GM18907 (cell line): ENCODE results near the gene OR10H4.
"Not testable (repeated sequence)": the region's sequence is repeated elsewhere in the genome, so short reads cannot be mapped to it uniquely, and the experiment has no call there.

Experiments
- ATAC-seq: cut with Tn5 transposase; IDR thresholded peaks from one replicate; pipeline ENCODE4 v1.9.1; 2021; ENCODE audit warnings: mild to moderate bottlenecking, moderate library complexity; ENCODE audit not compliant: unreplicated experiment

OR10H4 gene

GRCh38 chr19:15948223-15949058 is at the start of gene OR10H4:
OR10H4 (plus strand) TSS chr19:15949008; CDS start chr19:15949008, 0 bp downstream.
- ATAC-seq = no peak

- not testable (repeated sequence) for ATAC-seq
These were observed 49.2 kb upstream of the OR10H4 start for GRCh38 chr19:15899561-15899960.

GRCh38 chr19:15900032-15900431 is 48.8 kb upstream of the OR10H4 start:
- not testable (repeated sequence) for ATAC-seq

- no peak for ATAC-seq
These were observed 48.3 kb upstream of the OR10H4 start for GRCh38 chr19:15900504-15900903.

DNA sequence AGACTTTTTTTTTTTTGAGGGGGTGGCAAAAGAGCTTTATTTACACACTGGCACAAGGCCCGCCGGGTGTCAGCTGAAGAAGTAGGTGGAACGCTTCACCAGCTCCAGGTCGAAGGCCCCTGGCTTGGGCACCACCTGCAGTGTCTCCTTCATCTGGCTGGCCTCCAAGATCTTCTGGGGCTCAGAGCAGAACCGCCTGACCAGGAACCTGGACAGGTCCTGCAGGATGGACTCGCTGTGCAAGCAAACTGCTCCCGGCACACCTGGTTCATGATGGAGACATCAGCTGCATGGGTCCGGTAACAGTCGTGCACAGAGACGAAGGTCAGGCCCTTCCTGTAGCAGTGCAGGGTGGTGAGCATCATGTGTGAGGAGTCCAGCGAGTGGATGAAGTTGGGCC is 46.6 kb upstream of the OR10H4 start:
- no peak for ATAC-seq

DNA sequence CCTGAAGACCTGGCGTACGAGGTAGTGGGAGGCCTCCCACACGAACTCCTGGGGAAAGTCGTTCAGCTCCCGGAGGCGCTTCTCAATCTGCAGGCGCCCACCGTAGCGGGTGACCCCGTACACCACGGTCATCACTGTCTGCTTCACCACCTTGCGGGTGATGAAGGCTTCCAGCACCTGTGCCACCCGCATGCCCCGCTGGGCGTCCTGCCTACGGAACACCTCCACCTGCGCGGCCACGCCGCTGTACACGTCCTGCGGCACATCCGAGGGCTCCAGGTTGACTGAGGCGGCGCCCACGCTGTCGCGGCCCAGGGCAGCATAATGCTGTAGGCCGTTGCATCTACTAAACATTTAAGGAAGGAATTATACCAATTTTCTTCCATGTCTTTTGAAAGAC is 45.9 kb upstream of the OR10H4 start:
- not testable (repeated sequence) for ATAC-seq

DNA sequence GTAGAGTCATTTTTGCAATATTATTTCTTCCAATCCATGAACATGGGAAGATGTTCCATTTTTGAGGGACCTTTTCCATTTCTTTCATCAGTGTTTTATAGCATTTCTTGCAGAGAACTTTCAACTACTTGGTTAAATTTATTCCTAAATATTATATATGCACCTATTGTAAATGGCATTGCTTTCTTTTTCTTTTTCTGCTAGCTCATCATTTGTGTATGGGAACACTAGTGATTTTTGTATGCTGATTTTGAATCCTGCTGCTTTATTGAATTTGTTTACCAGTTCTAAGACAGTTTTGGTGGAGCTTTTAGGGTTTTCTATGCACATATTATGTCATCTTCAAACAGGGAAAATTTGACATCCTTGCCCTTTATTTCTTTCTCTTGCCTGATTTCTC is 43.8 kb upstream of the OR10H4 start:
- no peak for ATAC-seq

DNA sequence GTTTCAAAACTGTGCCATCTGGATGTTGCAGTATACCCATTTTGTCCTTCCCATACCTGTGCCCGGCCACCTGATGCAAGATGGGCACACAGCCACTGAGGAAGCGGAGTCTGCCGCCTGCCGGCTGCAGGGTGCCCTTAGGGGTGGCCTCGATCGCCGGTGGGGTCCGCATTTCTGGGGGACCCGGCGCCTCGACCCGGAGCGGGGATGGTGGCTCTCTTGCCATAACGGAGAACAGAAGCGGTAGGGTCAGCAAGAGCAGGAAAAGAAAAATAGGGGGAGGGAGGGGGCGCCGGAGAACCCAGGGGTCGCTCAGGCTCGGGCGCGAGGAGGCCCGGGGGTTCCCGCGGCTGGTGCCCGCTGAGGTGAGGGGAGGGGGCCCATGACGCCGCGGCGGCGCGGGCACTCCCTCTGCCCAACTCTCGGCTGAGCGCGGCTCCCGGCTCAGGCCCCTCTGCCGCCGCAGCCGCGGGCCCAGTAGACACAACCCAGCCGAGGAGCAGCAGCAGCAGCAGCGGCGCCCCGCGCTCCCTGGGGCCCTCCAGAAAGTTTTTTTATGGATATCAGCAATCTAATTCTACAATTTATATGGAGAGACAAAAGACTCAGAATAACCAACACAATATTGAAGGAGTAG is 37.1 kb upstream of the OR10H4 start:
- ATAC-seq = no peak

DNA sequence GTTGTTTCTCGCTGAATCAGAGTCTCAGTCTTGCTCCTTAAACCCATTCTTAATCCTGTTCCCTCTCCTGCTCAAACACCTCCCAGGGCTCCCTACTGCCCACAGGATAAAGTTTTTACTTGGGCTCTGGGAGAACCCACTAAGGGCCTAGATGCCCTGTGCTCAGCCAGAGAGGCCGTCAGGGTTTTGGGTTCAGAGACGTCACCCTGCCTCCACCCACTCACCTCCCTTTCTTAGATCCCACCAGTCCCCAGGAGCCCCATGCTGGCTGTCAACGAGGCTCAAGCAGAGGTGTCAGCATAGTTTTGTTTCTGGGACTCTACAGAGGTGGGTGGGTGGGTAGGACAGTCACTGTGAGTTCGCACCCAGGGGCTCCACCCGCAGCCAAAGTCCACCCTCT is 35.4 kb upstream of the OR10H4 start:
- no peak for ATAC-seq

GRCh38 chr19:15913830-15914229 is 35.0 kb upstream of the OR10H4 start:
- no peak for ATAC-seq

GRCh38 chr19:15915109-15915508 is 33.7 kb upstream of the OR10H4 start:
- ATAC-seq = no peak

DNA sequence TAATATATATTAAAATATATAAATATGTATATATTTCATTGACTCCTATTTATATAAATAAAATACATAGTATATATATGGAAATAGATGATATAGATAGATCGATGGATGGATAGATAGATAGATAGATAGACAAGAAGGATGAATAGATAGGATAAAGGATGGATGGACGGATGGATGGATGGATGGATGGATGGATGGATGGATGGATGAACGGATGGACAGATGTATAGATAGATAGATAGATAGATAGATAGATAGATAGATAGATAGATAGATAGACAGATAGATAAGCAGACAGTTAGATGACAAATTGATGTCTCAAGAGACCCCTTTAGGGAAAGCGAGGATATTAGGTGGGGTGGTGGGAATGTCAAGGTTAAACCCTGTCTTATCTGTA is 29.6 kb upstream of the OR10H4 start:
- ATAC-seq = no peak

DNA sequence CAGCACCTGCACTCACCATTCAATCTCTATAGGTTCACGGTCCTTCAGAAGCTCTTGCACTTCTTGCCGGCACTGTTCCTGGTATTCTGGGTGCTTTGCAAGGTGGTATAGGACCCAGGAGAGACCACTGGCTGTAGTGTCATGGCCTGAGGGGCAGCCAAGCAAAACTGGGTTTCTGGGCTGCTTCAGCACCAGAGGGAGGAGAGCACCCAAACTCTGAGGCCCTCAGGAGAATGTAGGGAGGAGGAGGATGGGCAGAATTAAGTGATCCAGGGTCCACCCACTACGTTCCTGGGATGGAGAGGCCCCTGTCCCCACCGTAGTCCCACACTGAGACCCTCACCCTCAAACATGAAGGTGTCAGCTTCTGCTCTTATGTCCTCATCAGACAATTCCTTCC is 26.8 kb upstream of the OR10H4 start:
- ATAC-seq = no peak

- no peak for ATAC-seq
These were observed 25.1 kb upstream of the OR10H4 start for GRCh38 chr19:15923702-15924101.

GRCh38 chr19:15926484-15926883 is 22.3 kb upstream of the OR10H4 start:
- ATAC-seq = no peak

GRCh38 chr19:15928321-15928720 is 20.5 kb upstream of the OR10H4 start:
- no peak for ATAC-seq

DNA sequence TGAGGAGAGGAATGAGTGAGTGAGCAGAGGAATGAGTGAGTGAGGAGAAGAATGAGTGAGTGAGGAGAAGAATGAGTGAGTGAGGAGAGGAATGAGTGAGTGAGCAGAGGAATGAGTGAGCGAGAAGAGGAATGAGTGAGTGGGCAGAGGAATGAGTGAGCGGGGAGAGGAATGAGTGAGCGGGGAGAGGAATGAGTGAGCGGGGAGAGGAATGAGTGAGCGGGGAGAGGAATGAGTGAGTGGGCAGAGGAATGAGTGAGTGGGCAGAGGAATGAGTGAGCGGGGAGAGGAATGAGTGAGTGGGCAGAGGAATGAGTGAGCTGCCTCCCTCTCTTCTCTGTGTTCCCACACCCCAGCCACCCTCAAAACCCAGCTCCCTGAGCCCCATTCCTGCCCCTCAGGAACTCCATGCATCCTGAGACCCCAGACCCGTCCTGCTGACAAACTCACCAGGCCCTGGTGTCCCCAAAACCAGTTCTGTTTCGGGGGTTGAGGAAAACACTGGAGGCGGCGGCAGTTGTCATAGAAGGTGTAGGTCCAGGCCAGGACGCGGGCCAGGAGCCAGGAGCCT is 15.0 kb upstream of the OR10H4 start:
- not testable (repeated sequence) for ATAC-seq

DNA sequence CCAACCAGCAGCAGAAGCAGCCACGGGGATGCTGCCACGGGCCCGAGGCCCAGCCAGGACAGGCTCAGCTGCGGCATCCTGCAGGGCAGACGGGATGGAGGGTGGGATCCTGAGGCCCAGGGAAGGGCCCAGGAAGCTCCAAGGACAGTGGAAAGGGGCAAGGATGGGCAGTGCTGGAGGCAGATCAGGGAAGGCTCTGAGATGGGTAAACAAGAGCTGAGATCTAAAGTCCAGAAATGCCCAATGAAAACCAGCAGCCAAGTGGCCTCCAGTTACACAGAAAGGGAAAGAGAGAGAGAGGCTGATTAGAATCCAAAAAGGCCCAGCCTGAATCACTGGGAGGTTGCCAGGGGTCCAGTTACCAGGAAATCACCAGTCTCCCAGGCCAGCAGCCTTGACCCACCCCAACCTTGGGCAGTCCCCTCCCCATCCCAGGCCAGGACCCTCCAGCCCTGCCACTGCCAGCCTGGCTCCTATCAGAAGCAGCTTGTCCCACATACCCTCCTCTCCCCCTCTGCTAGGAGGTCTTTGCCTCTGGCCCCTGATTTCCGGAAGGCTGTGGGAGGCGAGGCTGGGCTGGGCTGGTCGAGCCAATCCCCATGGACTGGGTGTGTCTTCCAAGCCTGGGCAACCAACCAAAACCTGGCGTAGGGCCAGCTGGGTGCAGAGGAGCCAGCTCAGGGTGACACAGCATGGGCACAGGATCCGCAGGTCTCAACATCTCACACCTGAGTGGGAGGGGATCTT is 14.3 kb upstream of the OR10H4 start, which contains the start of gene CYP4F11:
Gene CYP4F11 (minus strand): TSS at position 198 of the 747 bp plus-strand sequence. CDS start 121 bp downstream, at position 77.
- no peak for ATAC-seq

GRCh38 chr19:15935167-15935702 is 13.6 kb upstream of the OR10H4 start:
- no peak for ATAC-seq

- ATAC-seq = no peak
These were observed 12.6 kb upstream of the OR10H4 start for GRCh38 chr19:15936173-15936572.

DNA sequence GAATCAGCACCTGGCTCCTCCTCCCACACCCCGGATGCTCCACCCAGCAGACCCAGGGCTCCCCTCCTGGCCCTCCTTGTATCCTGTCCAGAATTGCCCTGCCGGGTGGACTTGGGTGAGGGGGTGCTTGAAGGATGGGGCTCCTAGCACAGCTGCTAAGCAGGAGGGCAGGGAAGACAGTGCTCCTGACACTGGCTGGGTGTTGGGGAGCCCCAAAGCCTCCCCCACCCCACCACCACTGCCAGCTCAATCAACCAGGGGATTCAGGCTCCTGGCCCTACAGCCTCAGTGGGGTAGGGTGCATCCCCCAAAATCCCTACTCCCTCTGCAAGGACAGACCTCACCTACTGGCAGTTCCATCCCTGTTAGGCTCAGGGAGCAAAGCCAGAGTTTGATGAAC is 11.9 kb upstream of the OR10H4 start:
- ATAC-seq = no peak
